Left lung (tissue), 10 donors: ENCODE measurements around the gene DIAPH2. TPM values are rescaled to one million over a fixed set of nuclear protein-coding genes. Genes with fewer than 3 reads are reported as not detected.

Source experiments
- ATAC-seq: fragments of 200-7000 bp; cut with Tn5 transposase; one replicate; pipeline ENCODE4 v1.9.1; 2020; ENCODE audit warnings: moderate library complexity
- DNase-seq, 4 donors: peaks; one replicate each; pipeline ENCODE4 v3.0.0-alpha.2; 2013 to 2020
- H3K27ac ChIP-seq, 2 donors: fragments of 200-600 bp; sonication (generic) in 1 of 2; one replicate each; pipeline versions ENCODE4 v1.5.0 to v1.8.0; 2020 to 2021
- H3K27me3 ChIP-seq, 2 donors: fragments of 200-600 bp; sonication (generic) in 1 of 2; one replicate each; pipeline versions ENCODE4 v1.5.0 to v1.8.0; 2020 to 2021
- H3K36me3 ChIP-seq, 2 donors: fragments of 200-600 bp; sonication (generic) in 1 of 2; one replicate each; pipeline versions ENCODE4 v1.5.0 to v1.8.0; 2020 to 2021
- H3K4me1 ChIP-seq, 2 donors: fragments of 200-600 bp; one replicate each; pipeline ENCODE4 v1.8.0; 2021
- H3K4me3 ChIP-seq, 2 donors: fragments of 200-600 bp; sonication (generic) in 1 of 2; one replicate each; pipeline versions ENCODE4 v1.5.0 to v1.8.0; 2020 to 2021; ENCODE audit warnings: mild to moderate bottlenecking in 1 of 2
- H3K9me3 ChIP-seq, 2 donors: fragments of 200-600 bp; sonication (generic) in 1 of 2; one replicate each; pipeline versions ENCODE4 v1.5.0 to v1.8.0; 2020 to 2021
- CTCF ChIP-seq, 2 donors: fragments of 200-600 bp; sonication (generic) in 1 of 2; IDR thresholded peaks; one replicate each; pipeline versions ENCODE4 v1.5.0 to v1.8.0; 2021; ENCODE audit warnings: antibody characterized with exemption in 2 of 2
- intact Hi-C, 2 donors: fragments of 100-400 bp; cut with DNase I; formaldehyde crosslinking; loops; one replicate each; pipeline versions ENCODE4 v1.11.2 to v1.14.2; 2022
- polyA plus RNA-seq, 6 donors: library from polyadenylated mRNA; unstranded; fragments of 120-200 nt; gene quantifications; one replicate each; pipeline ENCODE4 v1.2.1, GENCODE V29; 2013; ENCODE audit not compliant: insufficient read length in 6 of 6
- total RNA-seq, 2 donors: library from RNA; stranded (reverse); fragmentation: NEBNext Ultra II Directional; extraction: Animal tissue kit (Norgen Biotek cat#: 25700); gene quantifications; one replicate each; pipeline ENCODE4 v1.2.1, GENCODE V29; 2021
- donor health status: DM: no; HTN: yes; CAD: no.
- donor health status: DM: no; HTN: no; CAD: no.

Gene DIAPH2
- total and polyA plus RNA-seq, 8 donors = 14.6 to 34.1 (median 16.4) TPM

- ATAC-seq (no peak), DNase-seq (no peak)
- no peak overlapping the region for H3K27ac ChIP-seq
- H3K4me1 ChIP-seq = no peaks in the 10 kb centered on the region
- H3K27me3 ChIP-seq = no peaks in the 10 kb centered on the region
- no peaks in the 10 kb centered on the region for H3K9me3 ChIP-seq
- TF ChIP-seq CTCF (IDR thresholded peaks at IDR 0.05) = no peak
- intact Hi-C loops = no loop called here
- no peaks in the 10 kb centered on the region for H3K36me3 ChIP-seq
- H3K4me3 ChIP-seq = no peak overlapping the region
Observed at GRCh38 chrX:97238632-97239031, 554.0 kb downstream of the DIAPH2 start.

GRCh38 chrX:97252111-97252510 lies 567.5 kb downstream of the DIAPH2 start:
- DNase-seq (no peak), ATAC-seq (no peak)
- Histone ChIP-seq H3K27ac (no peak overlapping the region), H3K36me3 (no peaks in the 10 kb centered on the region), H3K9me3 (no peaks in the 10 kb centered on the region), H3K27me3 (no peaks in the 10 kb centered on the region), H3K4me3 (no peak overlapping the region), H3K4me1 (no peaks in the 10 kb centered on the region)
- no peak for TF ChIP-seq CTCF (IDR thresholded peaks at IDR 0.05)
- intact Hi-C loops = no loop called here

GRCh38 chrX:97260679-97261078 lies 576.0 kb downstream of the DIAPH2 start:
- ATAC-seq (peak; percentile 32), DNase-seq (no peak)
- Histone ChIP-seq H3K4me3 (no peak overlapping the region), H3K27ac (no peak overlapping the region), H3K36me3 (no peaks in the 10 kb centered on the region), H3K4me1 (no peaks in the 10 kb centered on the region), H3K27me3 (no peaks in the 10 kb centered on the region), H3K9me3 (no peaks in the 10 kb centered on the region)
- no peak for TF ChIP-seq CTCF (IDR thresholded peaks at IDR 0.05)
- intact Hi-C loops = no loop called here

GRCh38 chrX:97266406-97267121 lies 581.9 kb downstream of the DIAPH2 start:
- no peak for TF ChIP-seq CTCF (IDR thresholded peaks at IDR 0.05)
- intact Hi-C loops = no loop called here
- no peaks in the 10 kb centered on the region for H3K36me3 ChIP-seq
- no peak overlapping the region for H3K4me3 ChIP-seq
- no peak for DNase-seq
- no peak for ATAC-seq
- no peaks in the 10 kb centered on the region for H3K9me3 ChIP-seq
- no peak overlapping the region for H3K27ac ChIP-seq
- no peaks in the 10 kb centered on the region for H3K27me3 ChIP-seq
- no peaks in the 10 kb centered on the region for H3K4me1 ChIP-seq

GRCh38 chrX:97267396-97268181 lies 582.9 kb downstream of the DIAPH2 start:
- Histone ChIP-seq H3K27me3 (no peaks in the 10 kb centered on the region), H3K36me3 (no peaks in the 10 kb centered on the region), H3K9me3 (no peaks in the 10 kb centered on the region), H3K4me1 (no peaks in the 10 kb centered on the region), H3K27ac (no peak overlapping the region), H3K4me3 (no peak overlapping the region)
- TF ChIP-seq CTCF (IDR thresholded peaks at IDR 0.05) = no peak
- intact Hi-C loops = no loop called here
- ATAC-seq = no peak
- no peak for DNase-seq
